GM03348 (cell line): ENCODE results near the gene LRRC56.

Experiments
- DNase-seq: peaks from one replicate; pipeline ENCODE4 v3.0.0; 2012; ENCODE audit warnings: low spot score

LRRC56 gene

GRCh38 chr11:520428-521176, 16.7 kb upstream of the LRRC56 start:
- no peak for DNase-seq

DNA sequence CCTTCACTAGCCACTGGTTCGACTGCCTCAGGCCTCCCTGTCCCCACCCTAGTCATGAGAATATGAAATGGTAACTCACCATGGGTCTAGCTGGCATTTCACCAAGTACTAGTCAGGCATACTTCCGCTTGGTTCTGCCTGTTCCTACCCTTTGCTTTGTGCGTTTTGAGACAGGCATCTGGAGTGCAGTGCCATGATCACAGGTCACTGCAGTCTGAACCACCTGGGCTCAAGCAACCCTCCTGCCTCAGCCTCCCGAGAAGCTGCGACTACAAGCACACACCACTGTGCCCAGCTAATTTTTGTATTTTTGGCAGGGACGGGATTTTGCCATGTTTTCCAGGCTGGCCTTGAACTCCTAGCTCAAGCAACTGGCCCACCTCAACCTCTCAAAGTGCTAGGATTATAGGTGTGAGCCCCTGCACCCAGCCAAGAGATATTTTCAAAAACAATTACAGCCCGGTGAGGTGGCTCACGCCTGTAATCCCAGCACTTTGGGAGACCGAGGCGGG, 16.1 kb upstream of the LRRC56 start:
- no peak for DNase-seq

GRCh38 chr11:526192-526591, 11.1 kb upstream of the LRRC56 start:
- no peak for DNase-seq

DNA sequence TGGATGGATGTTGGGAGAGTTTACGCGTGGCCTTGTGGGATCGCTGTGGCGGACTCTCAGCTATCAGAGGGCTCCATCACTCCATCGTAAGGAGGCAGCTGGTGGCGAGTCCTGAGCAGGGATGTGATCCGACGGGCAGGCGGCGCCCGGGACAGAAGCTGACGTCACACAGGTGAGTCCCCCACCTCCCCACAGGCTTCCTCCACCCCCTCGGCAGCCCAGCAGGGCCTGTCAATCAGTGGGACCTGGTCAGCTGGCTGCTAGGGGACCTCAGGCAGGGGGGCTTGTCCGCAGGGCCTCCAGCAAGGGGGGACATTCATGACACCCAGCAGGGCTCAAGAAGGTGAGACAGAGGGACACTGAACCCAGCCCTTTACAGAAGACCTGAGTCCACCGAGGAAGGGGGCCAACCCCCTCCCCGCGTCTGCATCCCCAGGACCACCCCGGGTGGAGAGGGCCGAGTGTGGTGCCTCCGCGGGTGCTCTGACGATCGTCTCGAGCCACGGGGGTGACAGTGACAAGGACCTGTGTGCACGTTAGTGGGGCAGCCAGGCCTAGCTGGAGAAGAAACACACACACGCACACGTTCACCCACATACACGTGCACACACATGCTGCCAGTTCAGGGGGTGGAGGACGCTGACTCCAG, 9.0 kb upstream of the LRRC56 start:
- DNase-seq = no peak

DNA sequence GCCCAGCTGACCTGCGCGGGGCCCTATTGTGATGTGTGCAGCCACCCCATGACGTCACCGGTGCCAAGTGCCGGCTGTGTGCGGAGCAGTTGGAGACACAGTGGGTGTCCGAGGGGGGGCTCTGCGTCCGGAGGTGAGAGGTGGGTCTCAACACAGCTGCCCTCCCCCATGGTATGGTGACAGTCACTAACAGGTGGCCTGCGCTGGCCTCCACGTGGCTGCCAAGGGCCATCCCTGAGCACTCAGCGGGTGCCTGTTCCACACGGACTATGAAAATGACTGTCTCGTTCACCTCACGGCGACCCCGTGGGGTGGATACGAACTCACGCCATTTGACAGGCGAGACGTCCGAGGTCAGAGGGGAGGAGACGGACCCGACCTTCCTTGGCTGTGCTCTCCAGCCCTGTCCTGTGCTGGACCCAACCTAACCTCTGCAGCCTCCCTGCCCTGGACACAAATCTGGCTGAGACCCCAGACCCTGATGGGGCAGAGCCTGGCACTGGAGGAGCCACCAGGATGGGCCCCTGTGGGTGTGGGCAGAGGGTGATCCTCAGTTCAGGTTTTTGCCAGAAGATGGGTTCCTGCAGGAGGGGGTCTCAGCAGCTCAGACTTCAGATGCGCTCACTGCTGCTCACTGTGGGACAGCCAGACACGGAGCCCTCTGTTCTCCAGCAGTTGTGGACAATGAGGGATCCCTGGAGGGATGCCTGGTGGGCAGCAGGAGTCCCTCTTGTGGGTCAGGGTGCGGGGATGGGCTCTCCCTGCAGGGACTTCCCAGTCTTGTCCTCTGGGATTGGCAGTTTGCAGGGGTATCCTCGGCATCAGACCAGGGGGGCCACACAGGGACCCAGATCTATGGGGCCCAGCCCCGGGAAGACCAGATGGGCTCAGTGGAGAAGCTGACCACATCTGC, 8.3 kb upstream of the LRRC56 start:
- no peak for DNase-seq

DNA sequence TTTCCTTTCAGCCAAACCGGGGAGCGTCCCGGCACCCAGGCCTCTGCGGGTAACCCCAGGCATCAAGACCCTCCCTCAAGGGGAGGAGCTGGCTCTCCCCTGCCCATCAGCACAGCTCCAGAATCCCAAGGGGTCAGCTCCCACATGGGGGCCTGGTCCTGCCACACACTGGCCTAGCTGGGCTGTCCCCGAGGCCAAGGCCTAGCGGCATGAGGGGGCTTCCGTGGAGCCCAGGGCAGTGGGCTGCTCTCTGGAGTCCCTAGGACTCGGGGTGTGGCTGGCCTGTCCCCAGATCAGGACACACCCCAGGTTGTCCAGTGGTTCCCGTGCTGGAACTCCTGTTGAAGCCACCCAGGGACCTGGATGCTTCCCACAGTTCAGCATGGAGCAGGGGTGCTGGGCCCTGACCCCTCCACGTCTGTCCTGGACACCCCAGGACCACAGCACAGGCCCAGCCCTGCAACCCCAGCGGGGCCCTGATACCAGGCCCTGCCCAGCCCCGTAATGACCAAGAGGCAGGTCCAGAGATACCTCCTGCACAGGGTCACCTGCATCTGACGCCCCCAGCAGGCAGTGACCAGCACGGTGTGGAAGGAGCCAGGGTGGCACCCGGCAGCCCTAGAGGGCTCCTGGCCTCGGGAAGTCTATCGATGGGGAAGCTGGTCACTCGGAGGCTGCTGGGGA, 7.5 kb upstream of the LRRC56 start:
- DNase-seq = no peak

DNA sequence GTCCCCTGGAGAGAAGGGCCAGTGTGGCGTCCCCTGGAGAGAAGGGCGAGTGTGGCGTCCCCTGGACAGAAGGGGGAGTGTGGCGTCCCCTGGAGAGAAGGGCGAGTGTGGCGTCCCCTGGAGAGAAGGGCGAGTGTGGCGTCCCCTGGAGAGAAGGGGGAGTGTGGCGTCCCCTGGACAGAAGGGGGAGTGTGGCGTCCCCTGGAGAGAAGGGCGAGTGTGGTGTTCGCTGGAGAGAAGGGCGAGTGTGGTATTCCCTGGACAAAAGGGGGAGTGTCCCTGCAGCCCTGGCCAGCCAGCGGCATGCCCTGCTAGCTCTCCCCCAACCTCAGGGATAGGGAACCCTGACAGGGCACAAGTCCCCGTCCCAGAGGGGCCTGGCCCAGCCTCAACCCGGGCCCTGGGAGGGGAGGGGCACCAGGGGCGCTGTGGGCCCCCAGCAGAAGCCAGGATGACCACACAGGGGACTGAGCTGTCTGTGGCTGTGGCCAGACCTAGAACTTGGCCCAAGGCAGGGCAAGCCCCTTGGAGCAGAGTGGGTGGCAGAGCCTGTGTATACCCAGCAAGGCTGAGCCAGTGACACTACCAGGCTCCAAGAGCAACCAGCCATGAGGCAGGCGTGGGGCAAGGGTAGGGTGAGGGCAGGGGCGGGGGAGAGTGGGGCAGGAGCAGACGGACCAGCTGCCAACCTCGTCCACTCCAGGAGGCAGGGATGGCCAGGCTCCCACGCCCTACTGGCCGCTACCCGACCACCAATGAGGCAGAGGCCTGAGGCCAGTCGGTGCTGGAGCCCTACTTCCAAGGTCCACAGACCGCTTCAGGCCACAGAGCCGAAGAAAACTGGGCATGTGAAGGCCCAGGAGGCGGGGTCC, 6.1 kb upstream of the LRRC56 start:
- DNase-seq = no peak

DNA sequence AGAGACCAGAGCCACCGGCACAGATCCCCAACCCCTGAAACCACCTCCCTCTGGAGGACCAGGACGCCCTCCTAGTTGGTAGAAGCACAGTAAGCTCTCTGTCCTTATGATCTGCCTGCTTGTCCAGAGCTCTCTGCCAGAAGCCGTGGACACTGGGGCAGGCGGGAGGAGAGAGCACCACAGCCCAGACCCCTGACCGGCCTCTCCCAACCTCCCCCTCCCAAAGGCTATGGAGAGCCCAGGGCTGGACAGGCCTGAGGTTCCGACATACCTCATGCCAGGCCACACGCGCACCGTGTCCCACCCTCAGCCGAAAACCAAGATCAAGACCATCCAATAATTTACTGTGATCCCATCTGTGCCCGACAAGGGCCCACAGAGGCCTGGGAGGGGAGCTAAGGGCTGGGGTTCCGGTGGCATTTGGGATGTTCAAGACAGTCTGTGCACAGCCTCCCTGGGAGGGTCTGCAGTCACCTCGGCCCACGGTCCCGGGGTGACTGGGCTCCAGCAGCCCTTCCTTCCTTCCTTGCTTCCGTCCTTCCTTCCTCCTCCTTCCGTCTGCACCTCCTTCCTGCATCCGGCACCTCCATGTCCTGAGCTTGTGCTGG, 5.3 kb upstream of the LRRC56 start:
- DNase-seq = no peak

- no peak for DNase-seq
Observed at GRCh38 chr11:532527-532985, 4.8 kb upstream of the LRRC56 start.

- DNase-seq = no peak
Observed at GRCh38 chr11:532986-533585, 4.2 kb upstream of the LRRC56 start.

- no peak for DNase-seq
Observed at GRCh38 chr11:533586-534395, 3.5 kb upstream of the LRRC56 start.

- peak; percentile 50 for DNase-seq
Observed at GRCh38 chr11:534396-535209, 2.7 kb upstream of the LRRC56 start.

GRCh38 chr11:535210-535518, 2.2 kb upstream of the LRRC56 start:
- DNase-seq = no peak

GRCh38 chr11:535519-536454, 1.5 kb upstream of the LRRC56 start, which contains the start of gene HRAS:
Gene HRAS (minus strand): TSS chr11:535576.
- peak; percentile 100 for DNase-seq

DNA sequence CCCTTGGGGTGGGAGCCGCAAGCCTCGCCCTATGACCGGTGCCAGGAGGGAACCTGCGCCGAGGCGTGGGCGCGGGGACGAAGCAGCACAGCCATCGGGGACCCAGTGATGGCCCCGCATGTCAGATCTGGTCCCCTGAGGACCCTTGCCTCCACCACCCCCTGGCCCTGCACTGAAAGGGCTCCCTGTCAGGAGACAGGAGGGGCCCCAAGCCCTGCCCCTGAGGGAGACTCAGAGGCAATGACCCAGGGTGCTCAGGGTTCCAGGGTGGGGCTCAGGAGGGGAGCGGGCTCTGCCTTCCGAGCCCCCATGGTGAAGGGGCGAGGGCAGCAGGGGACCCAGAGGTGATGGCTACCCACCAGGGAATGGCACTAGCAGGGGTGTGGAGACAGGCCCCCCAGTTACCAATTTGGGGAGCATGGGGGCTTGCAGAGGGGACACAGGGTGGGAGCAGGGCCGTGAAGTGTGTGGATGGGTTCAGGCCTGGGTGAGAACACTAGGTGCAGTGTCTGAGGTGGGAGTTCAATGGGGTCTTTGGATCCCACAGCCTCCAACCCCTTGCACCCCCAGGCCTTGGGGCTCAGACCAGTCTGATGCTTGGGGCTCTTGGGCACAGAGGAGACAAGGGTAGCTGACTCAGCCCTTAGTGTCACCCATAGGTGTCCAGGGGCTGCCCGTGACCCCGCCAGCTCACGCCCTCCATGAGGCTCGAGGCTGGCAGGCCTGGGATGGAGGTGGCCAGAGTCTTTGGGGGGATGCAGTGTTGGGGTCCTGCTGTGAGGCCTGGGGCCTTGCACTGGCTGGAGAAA, 499 bp downstream of the LRRC56 start:
- no peak for DNase-seq

- no peak for DNase-seq
Observed at GRCh38 chr11:538431-539051, 1.2 kb downstream of the LRRC56 start.
